GM21529 (cell line): ENCODE results near the gene LRTM1.

Experiments
- ATAC-seq: cut with Tn5 transposase; IDR thresholded peaks from one replicate; pipeline ENCODE4 v1.9.1; 2021; ENCODE audit not compliant: unreplicated experiment

Gene LRTM1

GRCh38 chr3:54941690-54942362 lies 14.0 kb upstream of the LRTM1 start:
- no peak for ATAC-seq

- ATAC-seq, result no peak
Measured at GRCh38 chr3:54940971-54941370, 13.1 kb upstream of the LRTM1 start.

- no peak for ATAC-seq
Measured at GRCh38 chr3:54939557-54940300, 11.9 kb upstream of the LRTM1 start.

- ATAC-seq, result no peak
Measured at GRCh38 chr3:54936561-54936960, 8.7 kb upstream of the LRTM1 start.

- ATAC-seq, result no peak
Measured at GRCh38 chr3:54935869-54936268, 8.0 kb upstream of the LRTM1 start.

GRCh38 chr3:54932606-54933005 lies 4.7 kb upstream of the LRTM1 start:
- ATAC-seq, result no peak

GRCh38 chr3:54931182-54931581 lies 3.3 kb upstream of the LRTM1 start:
- no peak for ATAC-seq

GRCh38 chr3:54918516-54918915 lies 9.3 kb downstream of the LRTM1 start:
- no peak for ATAC-seq

- no peak for ATAC-seq
Measured at GRCh38 chr3:54917862-54918261, 10.0 kb downstream of the LRTM1 start.

GRCh38 chr3:54917174-54917573 lies 10.7 kb downstream of the LRTM1 start:
- no peak for ATAC-seq

GRCh38 chr3:54916732-54917131 lies 11.1 kb downstream of the LRTM1 start:
- no peak for ATAC-seq

GRCh38 chr3:54915976-54916375 lies 11.9 kb downstream of the LRTM1 start:
- no peak for ATAC-seq

- no peak for ATAC-seq
Measured at GRCh38 chr3:54915181-54915580, 12.7 kb downstream of the LRTM1 start.

- no peak for ATAC-seq
Measured at GRCh38 chr3:54914180-54914579, 13.7 kb downstream of the LRTM1 start.

- no peak for ATAC-seq
Measured at GRCh38 chr3:54909191-54909590, 18.7 kb downstream of the LRTM1 start.

- no peak for ATAC-seq
Measured at GRCh38 chr3:54906763-54907162, 21.1 kb downstream of the LRTM1 start.

GRCh38 chr3:54905920-54906319 lies 21.9 kb downstream of the LRTM1 start:
- ATAC-seq, result no peak

- ATAC-seq, result no peak
Measured at GRCh38 chr3:54905261-54905888, 22.5 kb downstream of the LRTM1 start.

GRCh38 chr3:54901906-54902685 lies 25.8 kb downstream of the LRTM1 start:
- no peak for ATAC-seq

GRCh38 chr3:54900838-54901591 lies 26.8 kb downstream of the LRTM1 start:
- ATAC-seq, result no peak

- ATAC-seq, result no peak
Measured at GRCh38 chr3:54899273-54899672, 28.6 kb downstream of the LRTM1 start.
